Suppressor macrophage (primary cell): ENCODE results near the gene KRT23.

Experiments
- DNase-seq, 4 experiments: peaks; one replicate each; pipeline ENCODE4 v3.0.0-alpha.2; 2020 to 2022
- total RNA-seq, 17 experiments: gene quantifications; one replicate each; lab custom pipeline; 2026; ENCODE audit warnings: mixed read lengths in 6 of 17, inconsistent platforms in 3 of 17; lab: John Stamatoyannopoulos, UW

The KRT23 gene
- 0 to 0.99 (median 0.07) reads per million in 17 experiments for total RNA-seq

- peak in 1 of 4 experiments; percentile 10 for DNase-seq
These were observed at the start of gene KRT23 for GRCh38 chr17:40937384-40937819. Gene KRT23, minus strand, starts transcription at chr17:40937646. Its CDS starts 1,043 bp downstream, at chr17:40936603.

- no peak for DNase-seq
These were observed 49.5 kb upstream of the KRT23 start for GRCh38 chr17:40986920-40987319.

DNA sequence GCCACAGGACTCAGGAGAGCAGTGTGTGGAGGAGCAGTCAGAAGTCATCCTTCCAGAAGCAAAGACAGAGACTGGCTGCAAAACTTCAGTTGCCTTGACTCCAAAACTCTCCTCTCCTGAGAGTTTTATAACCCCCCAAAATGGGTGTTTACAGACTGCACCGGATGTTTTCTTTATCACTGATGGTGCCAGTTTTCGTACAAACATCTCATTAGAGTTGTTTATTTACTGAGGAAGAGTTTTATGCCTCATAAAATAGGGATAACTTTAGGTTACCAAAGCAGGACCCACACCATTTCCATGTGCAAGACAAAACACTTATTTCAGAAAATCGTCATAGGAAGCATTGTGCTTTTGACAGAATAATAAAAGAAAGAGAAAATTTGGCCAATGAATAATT, 46.8 kb upstream of the KRT23 start, which contains the start of gene KRT40:
KRT40 (minus strand) TSS at position 101 of the 400 bp plus-strand sequence; CDS start at position 48, 53 bp downstream.
- DNase-seq: no peak

- no peak for DNase-seq
These were observed 43.7 kb upstream of the KRT23 start for GRCh38 chr17:40981115-40981514.

GRCh38 chr17:40980596-40980995, 43.1 kb upstream of the KRT23 start:
- no peak for DNase-seq

GRCh38 chr17:40980117-40980516, 42.7 kb upstream of the KRT23 start:
- DNase-seq: no peak

GRCh38 chr17:40978575-40979151, 41.2 kb upstream of the KRT23 start:
- no peak for DNase-seq

DNA sequence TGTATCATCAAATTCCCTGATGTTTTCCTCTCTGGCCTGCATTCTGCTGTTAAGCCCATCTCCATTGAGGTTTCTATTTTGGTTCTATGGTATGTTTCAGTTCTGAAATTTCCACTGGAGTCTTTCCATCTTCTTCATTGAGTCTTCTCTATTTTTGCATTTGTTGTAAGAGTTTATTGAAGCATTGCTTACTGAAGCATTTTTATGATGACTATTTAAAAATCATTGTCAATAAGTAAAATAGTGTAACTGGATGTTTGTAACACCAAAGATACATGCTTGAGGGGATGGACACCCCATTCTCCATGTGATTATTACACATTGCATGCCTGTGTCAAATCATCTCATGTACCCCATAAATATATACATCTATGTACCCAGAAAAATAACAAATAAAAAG, 38.1 kb upstream of the KRT23 start:
- no peak for DNase-seq

DNA sequence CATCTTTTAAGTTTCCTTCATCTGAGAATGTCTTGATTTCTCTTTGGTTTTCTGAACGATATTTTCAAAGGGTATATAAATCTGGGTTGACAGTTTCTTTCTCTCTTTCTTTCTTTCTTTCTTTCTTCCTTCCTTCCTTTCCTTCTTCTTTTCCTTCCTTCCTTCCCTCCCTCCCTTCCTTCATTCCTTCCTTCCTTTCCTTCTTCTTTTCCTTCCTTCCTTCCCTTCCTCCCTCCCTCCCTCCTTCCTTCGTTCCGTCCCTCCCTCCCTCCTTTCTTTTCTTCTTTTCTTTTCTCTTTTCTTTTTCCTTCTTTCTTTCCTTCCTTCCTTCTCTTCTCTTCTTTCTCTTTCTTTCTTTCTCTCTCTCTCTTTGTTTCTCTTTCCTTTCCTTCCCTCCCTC, 36.9 kb upstream of the KRT23 start:
- DNase-seq: no peak

DNA sequence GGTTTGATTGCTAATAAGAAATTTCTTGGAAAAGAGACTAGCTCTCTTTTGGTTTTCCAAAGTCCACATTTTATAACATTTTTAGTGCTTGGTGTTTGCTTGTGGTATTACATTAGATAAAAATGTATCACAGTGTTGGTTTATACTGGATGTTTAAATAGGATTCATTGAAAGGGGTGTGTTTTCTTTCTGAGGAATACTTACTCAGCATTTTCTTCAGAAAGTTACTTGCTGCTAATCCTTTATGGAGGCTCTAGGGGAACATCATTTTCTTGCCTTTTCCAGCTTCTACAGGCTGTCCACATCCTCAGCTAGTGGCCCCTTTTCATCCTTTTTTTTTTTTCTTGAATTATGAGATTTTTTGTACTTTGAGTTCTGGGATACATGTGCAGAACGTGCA, 30.1 kb upstream of the KRT23 start:
- no peak for DNase-seq

- DNase-seq: no peak
These were observed 29.4 kb upstream of the KRT23 start, which contains the start of gene KRT39 for GRCh38 chr17:40966848-40967247. Gene KRT39, minus strand, starts transcription at chr17:40966948. Its CDS starts 92 bp downstream, at chr17:40966856.

- DNase-seq: peak in 3 of 4 experiments; percentile 13 to 32 (median 26)
These were observed 26.4 kb upstream of the KRT23 start for GRCh38 chr17:40963838-40964237.

GRCh38 chr17:40962059-40962561, 24.7 kb upstream of the KRT23 start:
- no peak for DNase-seq

DNA sequence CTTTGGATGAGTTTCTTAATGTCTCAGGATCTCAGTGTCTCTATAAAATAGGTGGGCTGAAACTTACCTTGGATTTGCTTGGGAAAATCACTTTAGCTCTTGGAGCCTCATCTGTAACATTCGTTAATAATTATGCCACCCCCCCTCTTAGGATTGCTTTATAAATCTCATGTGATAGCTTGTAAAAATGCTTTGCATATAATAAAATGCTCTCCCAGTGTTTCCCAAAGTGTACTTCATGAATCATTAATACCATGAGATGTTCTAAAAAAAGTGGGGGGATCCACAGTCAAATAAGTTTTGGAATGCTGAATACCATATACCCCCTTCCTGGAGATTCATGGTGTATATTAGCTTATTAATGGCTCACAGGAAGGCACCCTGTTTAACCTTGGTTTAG, 24.1 kb upstream of the KRT23 start:
- DNase-seq: no peak

- no peak for DNase-seq
These were observed 22.7 kb upstream of the KRT23 start for GRCh38 chr17:40960144-40960543.

DNA sequence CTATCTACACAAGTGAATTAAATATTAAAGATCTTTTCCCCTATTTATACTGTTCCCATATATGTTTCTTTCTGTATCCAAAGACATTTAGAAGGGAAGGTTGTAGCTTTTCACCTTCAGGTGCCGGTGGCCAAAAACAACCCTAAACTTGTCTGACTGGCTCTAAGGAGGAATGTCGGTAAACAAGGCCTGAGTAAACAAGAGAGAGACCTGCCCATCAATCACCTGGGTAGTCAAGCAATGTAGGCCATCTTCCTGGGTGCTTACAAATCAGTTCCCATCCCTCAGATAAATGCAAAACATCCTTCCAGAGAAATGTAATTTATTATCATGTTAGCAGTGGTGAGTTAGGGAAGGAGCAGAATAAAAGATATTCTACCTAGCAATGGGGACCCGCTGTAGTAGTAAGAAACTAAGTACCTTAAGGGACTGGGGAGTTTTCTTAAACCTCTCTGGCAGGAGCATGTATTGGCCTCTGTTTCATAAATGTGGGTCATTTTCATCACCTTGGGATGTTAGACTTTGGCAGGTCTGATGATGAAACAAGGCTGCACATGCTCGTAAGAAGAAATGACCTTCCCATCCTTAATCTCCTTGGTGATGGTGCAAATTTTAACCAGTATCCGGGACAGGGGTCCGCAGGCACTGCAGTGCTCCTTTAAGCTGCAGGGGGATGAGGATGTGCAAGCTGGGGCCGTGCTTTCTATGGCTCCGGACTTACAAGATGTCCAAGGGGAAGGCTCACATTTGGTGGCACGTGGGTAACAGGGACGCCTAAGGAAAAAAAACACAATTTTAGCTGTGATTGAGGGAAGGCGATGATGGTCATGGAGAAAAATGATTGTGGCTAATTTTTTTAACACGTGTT, 20.9 kb upstream of the KRT23 start:
- DNase-seq: no peak

DNA sequence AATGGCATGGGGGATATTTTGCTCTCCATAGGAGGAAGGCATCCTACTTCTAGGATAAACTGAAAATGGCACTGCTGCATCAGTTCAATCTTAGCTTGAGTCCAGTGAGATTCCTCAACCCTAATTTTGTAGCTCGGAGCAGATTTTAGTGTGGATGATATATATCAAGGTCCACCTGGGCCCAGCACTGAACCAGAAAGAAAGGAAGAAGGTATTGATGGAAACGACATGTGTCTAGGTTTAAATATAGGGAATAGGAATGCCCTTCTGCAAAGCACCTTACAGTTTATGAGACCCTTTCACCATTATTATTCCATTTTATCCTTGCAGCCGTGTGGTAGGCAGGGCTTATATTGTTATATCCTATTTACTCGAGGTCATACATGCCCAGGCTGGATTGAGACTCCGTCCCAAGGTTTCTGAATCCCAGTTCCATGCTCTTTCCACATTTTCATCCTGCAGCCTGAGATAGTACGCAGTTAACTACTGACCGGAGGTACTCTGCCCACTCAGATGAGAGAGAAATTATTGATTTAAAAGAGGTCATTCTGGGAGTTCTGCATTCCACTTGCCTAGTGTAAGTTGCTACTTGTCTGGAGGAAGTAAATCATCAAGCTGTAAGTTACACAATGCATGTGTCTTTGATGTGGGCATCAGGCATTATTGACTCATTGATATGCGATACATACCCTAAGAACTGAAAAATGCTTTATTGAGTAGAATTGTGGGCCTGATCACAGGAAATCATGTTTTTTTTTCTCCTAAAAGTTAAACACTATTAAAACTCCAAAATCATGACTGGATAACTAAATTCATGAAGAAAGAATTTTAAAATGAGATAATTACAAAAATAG, 19.2 kb upstream of the KRT23 start:
- DNase-seq: peak; percentile 18 to 59 (median 43)

DNA sequence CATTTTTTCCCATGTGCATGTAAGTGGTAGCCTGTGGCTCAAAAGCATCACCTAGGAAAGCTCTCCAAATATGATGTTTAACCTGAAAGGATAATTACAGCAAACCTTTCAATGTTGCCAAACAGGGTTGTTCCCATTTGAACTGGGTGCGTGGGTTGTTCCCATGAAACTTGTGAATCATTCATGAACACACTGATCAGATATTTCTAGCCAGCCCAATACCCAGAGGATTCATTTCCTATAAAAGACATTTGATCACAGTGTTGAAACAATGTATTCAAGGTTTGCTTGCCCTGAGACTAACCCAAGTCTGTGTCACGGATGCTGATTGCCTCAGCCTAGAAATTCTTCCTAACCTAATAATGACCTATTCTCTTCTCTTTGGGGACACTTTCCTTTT, 16.4 kb upstream of the KRT23 start:
- DNase-seq: peak; percentile 52 to 73 (median 61)

- peak; percentile 44 to 84 (median 68) for DNase-seq
These were observed 15.2 kb upstream of the KRT23 start for GRCh38 chr17:40952661-40953060.

DNA sequence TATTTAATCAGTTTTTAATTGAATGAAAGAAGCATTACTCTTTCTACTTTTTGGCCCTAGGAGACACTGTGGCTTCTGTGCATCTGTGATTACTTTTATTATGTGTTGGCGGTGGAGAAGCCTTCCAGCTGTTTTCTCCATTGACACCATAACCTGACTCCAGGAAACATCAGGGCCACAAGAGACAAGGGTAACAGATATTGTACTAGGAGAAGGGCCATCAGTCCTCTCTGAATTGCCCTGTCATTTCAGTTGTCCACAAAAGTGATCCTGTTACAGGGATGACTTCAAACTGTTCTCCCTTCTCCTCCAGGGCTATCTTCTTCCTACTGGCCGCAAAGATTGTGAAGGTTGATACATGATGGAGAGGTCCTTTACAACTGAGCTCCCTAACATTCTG, 14.7 kb upstream of the KRT23 start:
- DNase-seq: no peak

DNA sequence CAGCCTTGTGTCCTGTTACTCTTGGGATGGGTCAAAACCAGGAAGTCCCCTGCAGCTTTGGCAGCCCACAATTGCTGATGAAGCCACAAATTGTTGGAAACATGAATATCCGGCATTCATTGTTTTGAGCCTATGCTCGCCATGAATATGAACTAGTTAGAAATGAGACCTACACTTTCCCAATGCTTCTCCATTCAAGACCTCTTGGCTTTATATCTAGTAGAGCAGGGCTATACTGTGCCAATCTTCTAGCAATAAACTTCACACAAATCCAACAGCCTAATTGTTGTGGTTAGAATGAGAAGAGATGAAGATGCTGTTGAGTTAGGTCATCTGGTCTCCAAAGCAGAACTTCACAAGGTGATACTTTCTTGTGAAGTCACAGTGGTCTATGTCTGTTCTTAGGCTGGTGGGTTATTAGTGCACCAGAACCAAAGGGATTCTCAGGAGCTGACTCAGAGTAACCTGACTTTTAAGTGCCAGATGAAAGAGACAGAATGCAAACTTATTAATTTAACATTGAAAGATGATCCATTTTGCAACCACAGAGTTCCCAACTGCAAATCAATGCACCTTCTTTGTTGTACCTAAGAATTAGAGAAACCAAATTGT, 13.7 kb upstream of the KRT23 start:
- DNase-seq: no peak

- DNase-seq: no peak
These were observed 12.7 kb upstream of the KRT23 start for GRCh38 chr17:40950176-40950575.
